Measurements from ENCODE around the gene SFXN4.

GRCh38 chr10:119159332-119159731 lies 6.2 kb downstream of the SFXN4 start:
- no peak for TF ChIP-seq EZH2 (IDR thresholded peaks at IDR 0.05; ENCODE audit: insufficient read depth, poor library complexity, severe bottlenecking)
- TF ChIP-seq EZH2phosphoT487 (IDR thresholded peaks at IDR 0.05; ENCODE audit: insufficient read depth, low read depth): no peak
